H1 (cell line): ENCODE measurements around the gene MANF. TPM values are rescaled to one million over a fixed set of nuclear protein-coding genes. Genes with fewer than 3 reads are reported as not detected.

ENCODE experiments used
- CTCF ChIA-PET: fragments of 300-600 bp; sonication (Branson Sonifier 250); formaldehyde crosslinking; loops from one replicate; lab custom pipeline; 2021; ENCODE audit not compliant: partially characterized antibody; lab: Charles Lee
- POLR2A ChIA-PET: fragments of 300-600 bp; sonication (Branson Sonifier 250); formaldehyde crosslinking; loops from one replicate; lab custom pipeline; 2021; ENCODE audit warnings: inconsistent platforms; ENCODE audit not compliant: partially characterized antibody; lab: Charles Lee
- DNase-seq, 2 experiments: peaks; one replicate each; pipeline versions ENCODE4 v3.0.0 to v3.0.0-alpha.2; 2010 to 2022; ENCODE audit warnings: low spot score in 2 of 2, low read depth in 1 of 2, mixed read lengths in 1 of 2
- FAIRE-seq: peaks from 2 replicates; lab custom pipeline; 2011; peaks lifted over from hg19 to GRCh38; lab: Jason Lieb, UNC
- H2AFZ ChIP-seq: 2 replicates; pipeline ENCODE4 v1.8.1; 2012; ENCODE audit warnings: low read length, inconsistent platforms
- H2AK5ac ChIP-seq: 2 replicates; pipeline ENCODE4 v1.6.1; 2013; ENCODE audit warnings: low read depth, low read length
- H2BK120ac ChIP-seq: replicated peaks from 2 replicates; pipeline ENCODE3; 2013; ENCODE audit warnings: low read depth, low read length, inconsistent platforms
- H2BK12ac ChIP-seq: 2 replicates; pipeline ENCODE4 v1.6.1; 2013; ENCODE audit warnings: low read depth, low read length
- H2BK15ac ChIP-seq: 2 replicates; pipeline ENCODE4 v1.6.1; 2013; ENCODE audit warnings: low read length
- H2BK20ac ChIP-seq: 2 replicates; pipeline ENCODE4 v1.6.1; 2013; ENCODE audit warnings: low read length
- H2BK5ac ChIP-seq: 2 replicates; pipeline ENCODE4 v1.6.1; 2013; ENCODE audit warnings: low read depth, low read length
- H3K14ac ChIP-seq: 2 replicates; pipeline ENCODE4 v1.6.1; 2013; ENCODE audit warnings: inconsistent platforms; ENCODE audit not compliant: insufficient read length
- H3K18ac ChIP-seq: 2 replicates; pipeline ENCODE4 v1.6.1; 2013; ENCODE audit warnings: low read length; ENCODE audit errors: extremely low read depth
- H3K23ac ChIP-seq: 2 replicates; pipeline ENCODE4 v1.6.1; 2013; ENCODE audit warnings: inconsistent platforms; ENCODE audit not compliant: insufficient read length
- H3K23me2 ChIP-seq: 2 replicates; pipeline ENCODE4 v1.6.1; 2013; ENCODE audit warnings: low read depth, low read length
- H3K27ac ChIP-seq: 2 replicates; pipeline ENCODE4 v1.6.1; 2011; ENCODE audit warnings: low read depth, low read length, inconsistent platforms
- H3K27me3 ChIP-seq, 4 experiments: replicated peaks in 1 of 4; 1 replicate in 1 of 4; 2 replicates in 3 of 4; pipeline versions ENCODE4 v1.6.1 to v1.8.1; 2011 to 2013; ENCODE audit warnings: low read length in 3 of 4, mild to moderate bottlenecking in 3 of 4, inconsistent platforms in 2 of 4, mixed read lengths in 2 of 4, moderate library complexity in 1 of 4; ENCODE audit not compliant: control insufficient read depth in 3 of 4, insufficient read depth in 3 of 4; ENCODE audit errors: extremely low read depth in 1 of 4
- H3K36me3 ChIP-seq, 4 experiments: 2 replicates each; pipeline versions ENCODE4 v1.6.1 to v1.8.1; 2011 to 2013; ENCODE audit warnings: mild to moderate bottlenecking in 4 of 4, low read length in 3 of 4, moderate library complexity in 2 of 4, control low read depth in 1 of 4, inconsistent platforms in 1 of 4; ENCODE audit not compliant: insufficient read depth in 4 of 4, control insufficient read depth in 2 of 4
- H3K4ac ChIP-seq: replicated peaks from 2 replicates; pipeline ENCODE3; 2013; ENCODE audit warnings: low read length, low read depth, mixed read lengths, inconsistent platforms; ENCODE audit not compliant: insufficient read length
- H3K4me1 ChIP-seq, 4 experiments: replicated peaks in 1 of 4; 1 replicate in 1 of 4; 2 replicates in 3 of 4; pipeline versions ENCODE4 v1.6.1 to v1.8.1; 2011 to 2013; ENCODE audit warnings: low read length in 3 of 4, inconsistent platforms in 2 of 4, mixed read lengths in 1 of 4; ENCODE audit not compliant: insufficient read depth in 4 of 4, control insufficient read depth in 3 of 4
- H3K4me2 ChIP-seq, 2 experiments: 2 replicates each; pipeline versions ENCODE4 v1.6.1 to v1.8.1; 2011 to 2013; ENCODE audit warnings: low read depth in 2 of 2, low read length in 2 of 2, control low read depth in 1 of 2, inconsistent platforms in 1 of 2, mild to moderate bottlenecking in 1 of 2; ENCODE audit not compliant: insufficient read depth in 1 of 2
- H3K4me3 ChIP-seq, 4 experiments: fragments of 200-600, 300-600 bp in 1 of 4; sonication (generic), shearing (Covaris generic), sonication (Bioruptor Twin) in 1 of 4; 2 replicates each; pipeline versions ENCODE4 v1.5.1 to v1.8.1; 2011 to 2016; ENCODE audit warnings: low read length in 4 of 4, low read depth in 3 of 4, control low read depth in 2 of 4, inconsistent platforms in 2 of 4, mild to moderate bottlenecking in 2 of 4, mixed read lengths in 1 of 4, moderate library complexity in 1 of 4; ENCODE audit not compliant: insufficient read depth in 2 of 4; ENCODE audit errors: extremely low read depth in 1 of 4
- H3K56ac ChIP-seq: replicated peaks from 2 replicates; pipeline ENCODE3; 2013; ENCODE audit warnings: low read depth, mild to moderate bottlenecking, mixed read lengths, low read length, inconsistent platforms; ENCODE audit not compliant: insufficient read length
- H3K79me1 ChIP-seq: 2 replicates; pipeline ENCODE4 v1.6.1; 2013; ENCODE audit warnings: low read depth, low read length, control low read depth
- H3K79me2 ChIP-seq, 2 experiments: 2 replicates each; pipeline versions ENCODE4 v1.6.1 to v1.8.1; 2012 to 2013; ENCODE audit warnings: low read length in 2 of 2, mild to moderate bottlenecking in 2 of 2, inconsistent platforms in 1 of 2; ENCODE audit not compliant: insufficient read depth in 2 of 2, control insufficient read depth in 1 of 2
- H3K9ac ChIP-seq, 4 experiments: replicated peaks in 1 of 4; 1 replicate in 1 of 4; 2 replicates in 3 of 4; pipeline versions ENCODE4 v1.6.1 to v1.8.1; 2011 to 2013; ENCODE audit warnings: low read depth in 3 of 4, low read length in 3 of 4, control low read depth in 2 of 4, mild to moderate bottlenecking in 2 of 4, moderate library complexity in 2 of 4, inconsistent platforms in 1 of 4; ENCODE audit errors: extremely low read depth in 1 of 4
- H3K9me3 ChIP-seq, 2 experiments: 2 replicates each; pipeline versions ENCODE4 v1.6.1 to v1.8.1; 2012 to 2013; ENCODE audit warnings: mild to moderate bottlenecking in 2 of 2, moderate library complexity in 2 of 2, control low read depth in 1 of 2, inconsistent platforms in 1 of 2, low read depth in 1 of 2, low read length in 1 of 2, mixed read lengths in 1 of 2; ENCODE audit not compliant: insufficient read depth in 2 of 2
- H4K20me1 ChIP-seq, 2 experiments: replicated peaks in 1 of 2; 2 replicates each; pipeline versions ENCODE3 to v1.8.1; 2011 to 2013; ENCODE audit warnings: inconsistent platforms in 2 of 2, low read length in 2 of 2, mild to moderate bottlenecking in 1 of 2; ENCODE audit not compliant: insufficient read depth in 2 of 2, control insufficient read depth in 1 of 2
- H4K5ac ChIP-seq: 2 replicates; pipeline ENCODE4 v1.6.1; 2013; ENCODE audit warnings: low read length, low read depth, mixed read lengths, inconsistent platforms; ENCODE audit not compliant: insufficient read length
- H4K8ac ChIP-seq: 2 replicates; pipeline ENCODE4 v1.8.0; 2013; ENCODE audit warnings: mild to moderate bottlenecking, moderate library complexity, low read length, inconsistent platforms; ENCODE audit not compliant: insufficient read depth; ENCODE audit errors: extremely low read depth
- H4K91ac ChIP-seq: replicated peaks from 2 replicates; pipeline ENCODE3; 2013; ENCODE audit warnings: low read length, mixed read lengths, inconsistent platforms; ENCODE audit not compliant: insufficient read length
- HDAC6 ChIP-seq: IDR thresholded peaks from one replicate; pipeline ENCODE4 v1.7.1; 2012; ENCODE audit warnings: low read depth, mild to moderate bottlenecking, inconsistent platforms, low read length, moderate library complexity
- JUND ChIP-seq: IDR thresholded peaks from 2 replicates; pipeline ENCODE4 v1.6.1; 2011; ENCODE audit warnings: mild to moderate bottlenecking, improper control_type of control experiment, low read length
- PHF8 ChIP-seq: fragments of 200-600 bp; sonication (generic); conservative IDR thresholded peaks from 2 replicates; pipeline ENCODE4 v1.7.1; 2012; ENCODE audit warnings: low read depth, mild to moderate bottlenecking, inconsistent platforms, low read length, moderate library complexity
- RBBP5 ChIP-seq: IDR thresholded peaks from 2 replicates; pipeline ENCODE4 v1.7.1; 2012; ENCODE audit warnings: low read depth, mild to moderate bottlenecking, inconsistent platforms, low read length, moderate library complexity, borderline replicate concordance
- SIX5 ChIP-seq: IDR thresholded peaks from 2 replicates; pipeline ENCODE4 v1.6.1; 2011; ENCODE audit warnings: mild to moderate bottlenecking, low read depth, low read length
- WGBS, 2 experiments: shearing (Covaris generic) in 1 of 2; methylation state at CpG; one replicate each; pipeline versions ENCODE4 v1.1.6 to v1.1.7; 2013 to 2015; ENCODE audit warnings: low lambda C conversion rate in 2 of 2, mixed read lengths in 2 of 2, inconsistent platforms in 1 of 2, low coverage in 1 of 2, missing lambda C conversion rate in 1 of 2; ENCODE audit not compliant: insufficient replicate concordance in 2 of 2, insufficient coverage in 1 of 2, insufficient read length in 1 of 2; ENCODE audit errors: extremely low coverage in 1 of 2, missing lambda C conversion rate in 1 of 2; 5-methylcytosine and 5-hydroxymethylcytosine counted together
- polyA plus RNA-seq, 7 experiments: library from polyadenylated mRNA; depleted of rRNA in 3 of 7; stranded (reverse) in 5 of 7; unstranded in 2 of 7; fragments of >200 nt in 5 of 7; fragments of 200-250 nt in 2 of 7; gene quantifications; 1 replicate in 5 of 7; 2 replicates in 1 of 7; 4 replicates in 1 of 7; pipeline versions ENCODE4 v1.2.1 to v1.2.3, GENCODE V29; 2011 to 2013; ENCODE audit warnings: missing spikeins in 2 of 7, mixed read lengths in 2 of 7
- total RNA-seq: library from RNA; stranded (reverse); fragmentation: NEBNext Ultra II Directional; extraction: Animal tissue kit (Norgen Biotek cat#: 25700); gene quantifications from 2 replicates; pipeline ENCODE4 v1.2.1, GENCODE V29; 2021
- TF ChIP-seq, protein P1 (sequence below): IDR thresholded peaks from 2 replicates; pipeline ENCODE4 v1.6.1; 2011; ENCODE audit warnings: low read depth, mild to moderate bottlenecking, low read length; ENCODE audit not compliant: insufficient read depth

The MANF gene
- total and polyA plus RNA-seq, 2 of the 8 experiments (the other 6 are each of a cell fraction or from before 2014, with no cell fraction given): 37.5 to 159 TPM

- Histone ChIP-seq H2BK5ac (no peak overlapping the region), H4K20me1 (peaks cover 12 to 20% of the 10 kb centered on the region in 2 experiments), H3K9me3 (no peaks in the 10 kb centered on the region), H4K91ac (no peak overlapping the region), H2BK15ac (no peak overlapping the region), H2BK20ac (no peak overlapping the region), H3K4ac (no peak overlapping the region), H3K79me2 (peaks cover 0 to 7% of the 10 kb centered on the region in 2 experiments; a peak in 3 of 4 replicates), H3K9ac (no peak overlapping the region), H2BK120ac (no peak overlapping the region), H2AFZ (no peak overlapping the region), H3K4me1 (peaks cover 0 to 3% (median 0%) of the 10 kb centered on the region in 4 experiments; a peak in 2 of 7 replicates), H3K23ac (no peak overlapping the region), H3K36me3 (peaks cover 14 to 54% (median 29%) of the 10 kb centered on the region in 4 experiments; a peak in 7 of 8 replicates), H3K23me2 (no peaks in the 10 kb centered on the region), H3K56ac (no peak overlapping the region), H2BK12ac (no peak overlapping the region), H3K4me3 (no peak overlapping the region), H4K8ac (no peak overlapping the region), H3K27ac (no peak overlapping the region), H3K14ac (no peak overlapping the region), H3K18ac (no peak overlapping the region), H3K4me2 (no peak overlapping the region), H3K27me3 (no peaks in the 10 kb centered on the region), H4K5ac (no peak overlapping the region), H2AK5ac (no peak overlapping the region), H3K79me1 (peaks cover 4% of the 10 kb centered on the region)
- DNase-seq (peak in 1 of 2 experiments; percentile 37), FAIRE-seq (no peak)
- TF ChIP-seq PHF8: no peak
- no peak for TF ChIP-seq RBBP5
- no peak for TF ChIP-seq SIX5
- TF ChIP-seq, protein P1, sequence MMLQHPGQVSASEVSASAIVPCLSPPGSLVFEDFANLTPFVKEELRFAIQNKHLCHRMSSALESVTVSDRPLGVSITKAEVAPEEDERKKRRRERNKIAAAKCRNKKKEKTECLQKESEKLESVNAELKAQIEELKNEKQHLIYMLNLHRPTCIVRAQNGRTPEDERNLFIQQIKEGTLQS: no peak
- no peak for TF ChIP-seq JUND
- TF ChIP-seq HDAC6: no peak
- POLR2A ChIA-PET: interaction anchor here (1.0 to 1.4 kb wide), 2 partner anchors 8 kb away, joined by 3 to 5 read pairs; no protein-coding TSS in a partner anchor
- CTCF ChIA-PET: interaction anchor here (0.6 to 4.3 kb wide), 5 partner anchors 11 to 785 kb away, joined by 3 to 23 read pairs (median 4); no protein-coding TSS in a partner anchor
- WGBS, 2 experiments: 85% methylated on average over 4 of the region's 4 CpGs; no CpG with 5 or more reads in 1 of the 2 experiments
These were observed 15.1 kb downstream of the MANF start for GRCh38 chr3:51400166-51400565.
